Glutamatergic neuron (in vitro differentiated cells): ENCODE results near the gene TP63. TPM values are rescaled to one million over a fixed set of nuclear protein-coding genes. Genes with fewer than 3 reads are reported as not detected.

Experiments used
- DNase-seq: peaks from one replicate; pipeline ENCODE4 v3.0.0; 2022
- H3K27ac Mint-ChIP-seq: one replicate; pipeline ENCODE4 v1.8.0; 2020; ENCODE audit warnings: mild to moderate bottlenecking, mixed read lengths, inconsistent platforms; ENCODE audit not compliant: unreplicated experiment
- H3K27me3 Mint-ChIP-seq: one replicate; pipeline ENCODE4 v1.8.0; 2020; ENCODE audit warnings: mild to moderate bottlenecking, moderate library complexity, mixed read lengths, inconsistent platforms; ENCODE audit not compliant: unreplicated experiment
- H3K36me3 Mint-ChIP-seq: one replicate; pipeline ENCODE4 v1.8.0; 2020; ENCODE audit warnings: mild to moderate bottlenecking, mixed read lengths, inconsistent platforms; ENCODE audit not compliant: unreplicated experiment
- H3K4me1 Mint-ChIP-seq: one replicate; pipeline ENCODE4 v1.8.0; 2020; ENCODE audit warnings: mild to moderate bottlenecking, low read depth, mixed read lengths, inconsistent platforms; ENCODE audit not compliant: unreplicated experiment
- H3K4me3 Mint-ChIP-seq: one replicate; pipeline ENCODE4 v1.8.0; 2020; ENCODE audit warnings: mild to moderate bottlenecking, mixed read lengths, inconsistent platforms; ENCODE audit not compliant: unreplicated experiment
- H3K9me3 Mint-ChIP-seq: one replicate; pipeline ENCODE4 v1.8.0; 2020; ENCODE audit warnings: mild to moderate bottlenecking, moderate library complexity, mixed read lengths, inconsistent platforms; ENCODE audit not compliant: unreplicated experiment
- CTCF ChIP-seq: fragments of 200-600 bp; sonication (generic); IDR thresholded peaks from one replicate; pipeline ENCODE4 v1.5.0; 2021; ENCODE audit not compliant: partially characterized antibody, unreplicated experiment
- total RNA-seq: library from RNA; stranded (reverse); fragmentation: NEBNext Ultra II Directional; extraction: Animal tissue kit (Norgen Biotek cat#: 25700); gene quantifications from one replicate; pipeline ENCODE4 v1.2.1, GENCODE V29; 2021; ENCODE audit not compliant: unreplicated experiment

TP63 gene
- total RNA-seq, 1 donor from 2014 or later, result not detected

- Mint-ChIP-seq H3K27me3 (peaks cover 2% of the 10 kb centered on the region), H3K36me3 (no peaks in the 10 kb centered on the region), H3K4me1 (peaks cover 3% of the 10 kb centered on the region), H3K27ac (no peak overlapping the region), H3K4me3 (no peak overlapping the region), H3K9me3 (no peaks in the 10 kb centered on the region)
- TF ChIP-seq CTCF, result no peak
- no peak for DNase-seq
Measured at GRCh38 chr3:189641776-189642175, 10.6 kb downstream of the TP63 start.

- DNase-seq, result no peak
- Mint-ChIP-seq H3K27ac (no peak overlapping the region), H3K27me3 (peaks cover 2% of the 10 kb centered on the region), H3K9me3 (no peaks in the 10 kb centered on the region), H3K4me3 (no peak overlapping the region), H3K4me1 (no peaks in the 10 kb centered on the region), H3K36me3 (no peaks in the 10 kb centered on the region)
- TF ChIP-seq CTCF, result no peak
Measured at GRCh38 chr3:189646853-189647542, 15.8 kb downstream of the TP63 start.

- peak; percentile 24 for DNase-seq
- Mint-ChIP-seq H3K36me3 (no peaks in the 10 kb centered on the region), H3K4me3 (no peak overlapping the region), H3K27me3 (no peaks in the 10 kb centered on the region), H3K27ac (no peak overlapping the region), H3K9me3 (no peaks in the 10 kb centered on the region), H3K4me1 (no peaks in the 10 kb centered on the region)
- peak; percentile 37 for TF ChIP-seq CTCF
Measured at GRCh38 chr3:189652042-189652441, 20.9 kb downstream of the TP63 start.

- no peaks in the 10 kb centered on the region for H3K9me3 Mint-ChIP-seq
- no peak for TF ChIP-seq CTCF
- DNase-seq, result no peak
- peaks cover 1% of the 10 kb centered on the region for H3K27me3 Mint-ChIP-seq
- H3K27ac Mint-ChIP-seq, result no peak overlapping the region
- H3K4me1 Mint-ChIP-seq, result no peaks in the 10 kb centered on the region
- no peaks in the 10 kb centered on the region for H3K36me3 Mint-ChIP-seq
- H3K4me3 Mint-ChIP-seq, result no peak overlapping the region
Measured at GRCh38 chr3:189655617-189656016, 24.4 kb downstream of the TP63 start.

GRCh38 chr3:189659571-189659970, 28.4 kb downstream of the TP63 start:
- no peaks in the 10 kb centered on the region for H3K9me3 Mint-ChIP-seq
- no peak overlapping the region for H3K27ac Mint-ChIP-seq
- peaks cover 1% of the 10 kb centered on the region for H3K27me3 Mint-ChIP-seq
- H3K36me3 Mint-ChIP-seq, result no peaks in the 10 kb centered on the region
- TF ChIP-seq CTCF, result no peak
- H3K4me3 Mint-ChIP-seq, result no peak overlapping the region
- H3K4me1 Mint-ChIP-seq, result no peaks in the 10 kb centered on the region
- DNase-seq, result no peak
